ENCODE results near the gene FHL5.
"Not testable (repeated sequence)": the region's sequence is repeated elsewhere in the genome, so short reads cannot be mapped to it uniquely, and the experiment has no call there.

FHL5 gene

DNA sequence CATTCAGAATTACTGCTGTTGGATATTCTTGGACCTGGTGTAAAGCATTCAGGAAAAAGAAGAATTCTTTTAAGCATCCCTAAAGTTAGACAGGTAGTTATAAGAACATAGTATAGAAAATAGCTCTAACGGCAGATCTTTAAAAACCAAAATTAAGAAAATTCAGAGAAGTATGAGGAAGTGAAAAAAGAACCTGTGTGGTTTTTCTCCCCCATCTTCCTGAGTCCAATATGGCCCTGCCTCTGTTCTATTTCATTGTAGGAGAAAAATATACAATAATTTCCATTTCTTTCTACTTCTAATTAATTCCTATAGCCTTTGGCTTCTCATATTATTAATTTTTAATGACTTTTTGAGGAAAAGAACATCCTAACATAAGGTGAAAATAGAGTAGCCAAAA lies 47.1 kb downstream of the FHL5 start:
- no peak overlapping the region for H3K27ac ChIP-seq (ENCODE audit: low read depth, low read length)
- no peaks in the 10 kb centered on the region for H3K36me3 ChIP-seq (ENCODE audit: control insufficient read depth, insufficient read depth, low read length)
- no peak overlapping the region for H3K9ac ChIP-seq (ENCODE audit: low read depth, low read length)
- no peaks in the 10 kb centered on the region for H3K27me3 ChIP-seq (ENCODE audit: control insufficient read depth, insufficient read depth, low read length)
- H3K9me3 ChIP-seq (ENCODE audit: control insufficient read depth, insufficient read depth, low read length), result no peaks in the 10 kb centered on the region
- peaks cover 13% of the 10 kb centered on the region for H3K4me1 ChIP-seq (ENCODE audit: control insufficient read depth, insufficient read depth, low read length)
- H3K4me3 ChIP-seq (ENCODE audit: low read depth, low read length), result no peak overlapping the region

- no peaks in the 10 kb centered on the region for H3K36me3 ChIP-seq (ENCODE audit: control insufficient read depth, insufficient read depth, low read length)
- no peaks in the 10 kb centered on the region for H3K9me3 ChIP-seq (ENCODE audit: control insufficient read depth, insufficient read depth, low read length)
- H3K9ac ChIP-seq (ENCODE audit: low read depth, low read length), result no peak overlapping the region
- H3K4me1 ChIP-seq (ENCODE audit: control insufficient read depth, insufficient read depth, low read length), result peaks cover 13% of the 10 kb centered on the region
- no peak overlapping the region for H3K27ac ChIP-seq (ENCODE audit: low read depth, low read length)
- H3K27me3 ChIP-seq (ENCODE audit: control insufficient read depth, insufficient read depth, low read length), result no peaks in the 10 kb centered on the region
- H3K4me3 ChIP-seq (ENCODE audit: low read depth, low read length), result no peak overlapping the region
Observed at GRCh38 chr6:96611342-96611991, 48.5 kb downstream of the FHL5 start.

GRCh38 chr6:96613291-96613999 lies 50.5 kb downstream of the FHL5 start:
- peaks cover 9% of the 10 kb centered on the region for H3K4me1 ChIP-seq (ENCODE audit: control insufficient read depth, insufficient read depth, low read length)
- no peaks in the 10 kb centered on the region for H3K27me3 ChIP-seq (ENCODE audit: control insufficient read depth, insufficient read depth, low read length)
- no peaks in the 10 kb centered on the region for H3K9me3 ChIP-seq (ENCODE audit: control insufficient read depth, insufficient read depth, low read length)
- no peak overlapping the region; the same call in 1 of the 2 replicates for H3K4me3 ChIP-seq (ENCODE audit: low read depth, low read length)
- no peak overlapping the region for H3K9ac ChIP-seq (ENCODE audit: low read depth, low read length)
- no peaks in the 10 kb centered on the region for H3K36me3 ChIP-seq (ENCODE audit: control insufficient read depth, insufficient read depth, low read length)
- H3K27ac ChIP-seq (ENCODE audit: low read depth, low read length), result no peak overlapping the region

GRCh38 chr6:96620851-96621250 lies 57.9 kb downstream of the FHL5 start:
- Histone ChIP-seq H3K4me3 (ENCODE audit: low read depth, low read length) (no peak overlapping the region), H3K27ac (ENCODE audit: low read depth, low read length) (no peak overlapping the region), H3K27me3 (ENCODE audit: control insufficient read depth, insufficient read depth, low read length) (no peaks in the 10 kb centered on the region), H3K9me3 (ENCODE audit: control insufficient read depth, insufficient read depth, low read length) (no peaks in the 10 kb centered on the region), H3K9ac (ENCODE audit: low read depth, low read length) (no peak overlapping the region), H3K36me3 (ENCODE audit: control insufficient read depth, insufficient read depth, low read length) (no peaks in the 10 kb centered on the region), H3K4me1 (ENCODE audit: control insufficient read depth, insufficient read depth, low read length) (no peaks in the 10 kb centered on the region)

- Histone ChIP-seq H3K27ac (ENCODE audit: low read depth, low read length) (no peak overlapping the region), H3K9me3 (ENCODE audit: control insufficient read depth, insufficient read depth, low read length) (no peaks in the 10 kb centered on the region), H3K36me3 (ENCODE audit: control insufficient read depth, insufficient read depth, low read length) (no peaks in the 10 kb centered on the region), H3K27me3 (ENCODE audit: control insufficient read depth, insufficient read depth, low read length) (no peaks in the 10 kb centered on the region), H3K4me1 (ENCODE audit: control insufficient read depth, insufficient read depth, low read length) (no peaks in the 10 kb centered on the region), H3K4me3 (ENCODE audit: low read depth, low read length) (no peak overlapping the region), H3K9ac (ENCODE audit: low read depth, low read length) (no peak overlapping the region)
Observed at GRCh38 chr6:96621983-96622382, 59.1 kb downstream of the FHL5 start.

- Histone ChIP-seq H3K4me3 (ENCODE audit: low read depth, low read length) (no peak overlapping the region), H3K4me1 (ENCODE audit: control insufficient read depth, insufficient read depth, low read length) (no peaks in the 10 kb centered on the region), H3K27ac (ENCODE audit: low read depth, low read length) (no peak overlapping the region), H3K9me3 (ENCODE audit: control insufficient read depth, insufficient read depth, low read length) (no peaks in the 10 kb centered on the region), H3K36me3 (ENCODE audit: control insufficient read depth, insufficient read depth, low read length) (no peaks in the 10 kb centered on the region), H3K9ac (ENCODE audit: low read depth, low read length) (no peak overlapping the region), H3K27me3 (ENCODE audit: control insufficient read depth, insufficient read depth, low read length) (no peaks in the 10 kb centered on the region)
Observed at GRCh38 chr6:96624957-96625356, 62.0 kb downstream of the FHL5 start.

DNA sequence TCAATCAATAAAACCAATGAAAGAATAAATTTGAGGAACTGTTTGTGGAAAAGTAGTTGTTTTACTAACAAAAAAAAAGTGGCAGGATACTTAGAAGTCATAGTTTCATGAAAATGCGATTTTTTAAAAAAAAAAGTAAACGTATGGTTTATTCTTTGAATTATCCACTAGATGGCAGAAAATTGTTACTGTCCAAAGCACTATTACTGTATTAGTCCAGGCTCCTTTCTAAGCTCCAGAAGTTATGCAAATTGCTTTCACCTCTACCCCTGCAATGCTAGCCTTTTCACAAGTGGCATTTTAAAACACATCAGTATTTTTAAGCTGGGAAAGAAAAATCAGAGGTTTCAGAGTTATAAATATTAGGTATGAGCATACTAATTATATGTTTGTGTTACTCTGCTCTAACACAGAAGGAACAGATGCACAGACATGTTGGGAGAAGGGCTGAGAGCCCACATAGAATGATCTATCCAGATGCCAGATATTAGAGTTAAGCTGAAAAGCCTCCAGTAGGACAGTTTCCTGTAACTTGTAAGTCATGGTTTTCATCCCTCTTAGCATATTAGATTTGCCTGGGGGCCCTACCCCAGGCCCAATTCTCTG lies 63.9 kb downstream of the FHL5 start:
- Histone ChIP-seq H3K36me3 (ENCODE audit: control insufficient read depth, insufficient read depth, low read length) (no peaks in the 10 kb centered on the region), H3K27ac (ENCODE audit: low read depth, low read length) (no peak overlapping the region), H3K4me3 (ENCODE audit: low read depth, low read length) (no peak overlapping the region), H3K4me1 (ENCODE audit: control insufficient read depth, insufficient read depth, low read length) (no peaks in the 10 kb centered on the region), H3K9ac (ENCODE audit: low read depth, low read length) (no peak overlapping the region), H3K27me3 (ENCODE audit: control insufficient read depth, insufficient read depth, low read length) (no peaks in the 10 kb centered on the region), H3K9me3 (ENCODE audit: control insufficient read depth, insufficient read depth, low read length) (no peaks in the 10 kb centered on the region)

DNA sequence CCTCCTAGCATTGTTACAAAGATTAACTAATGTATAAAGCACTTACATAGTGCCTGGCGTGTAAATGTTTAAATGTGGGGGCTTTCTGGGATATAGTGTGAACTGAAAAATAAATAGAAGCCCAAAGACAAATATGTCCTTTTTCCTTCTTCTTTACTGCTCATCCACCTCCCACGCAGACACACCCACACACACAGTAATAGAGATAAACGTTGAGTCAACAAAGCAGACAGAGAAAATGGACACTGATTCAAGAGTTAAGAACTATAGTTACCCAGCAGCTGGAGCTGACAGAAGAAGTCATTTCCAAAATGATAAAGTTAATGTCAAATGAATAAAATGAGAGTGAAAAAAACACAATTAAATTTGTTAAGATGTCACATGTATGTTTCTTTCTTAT lies 68.3 kb downstream of the FHL5 start:
- H3K27ac ChIP-seq (ENCODE audit: low read depth, low read length), result no peak overlapping the region
- H3K4me3 ChIP-seq (ENCODE audit: low read depth, low read length), result no peak overlapping the region
- H3K9ac ChIP-seq (ENCODE audit: low read depth, low read length), result no peak overlapping the region
- H3K9me3 ChIP-seq (ENCODE audit: control insufficient read depth, insufficient read depth, low read length), result no peaks in the 10 kb centered on the region
- H3K27me3 ChIP-seq (ENCODE audit: control insufficient read depth, insufficient read depth, low read length), result no peaks in the 10 kb centered on the region
- no peaks in the 10 kb centered on the region for H3K36me3 ChIP-seq (ENCODE audit: control insufficient read depth, insufficient read depth, low read length)
- H3K4me1 ChIP-seq (ENCODE audit: control insufficient read depth, insufficient read depth, low read length), result peaks cover 11% of the 10 kb centered on the region

GRCh38 chr6:96637979-96638378 lies 75.1 kb downstream of the FHL5 start:
- not testable (repeated sequence) for H3K4me3 ChIP-seq (ENCODE audit: low read depth, low read length); H3K27ac ChIP-seq (ENCODE audit: low read depth, low read length); H3K27me3 ChIP-seq (ENCODE audit: control insufficient read depth, insufficient read depth, low read length); H3K9ac ChIP-seq (ENCODE audit: low read depth, low read length); H3K36me3 ChIP-seq (ENCODE audit: control insufficient read depth, insufficient read depth, low read length); H3K9me3 ChIP-seq (ENCODE audit: control insufficient read depth, insufficient read depth, low read length)
- H3K4me1 ChIP-seq (ENCODE audit: control insufficient read depth, insufficient read depth, low read length), result peaks cover 11% of the 10 kb centered on the region

DNA sequence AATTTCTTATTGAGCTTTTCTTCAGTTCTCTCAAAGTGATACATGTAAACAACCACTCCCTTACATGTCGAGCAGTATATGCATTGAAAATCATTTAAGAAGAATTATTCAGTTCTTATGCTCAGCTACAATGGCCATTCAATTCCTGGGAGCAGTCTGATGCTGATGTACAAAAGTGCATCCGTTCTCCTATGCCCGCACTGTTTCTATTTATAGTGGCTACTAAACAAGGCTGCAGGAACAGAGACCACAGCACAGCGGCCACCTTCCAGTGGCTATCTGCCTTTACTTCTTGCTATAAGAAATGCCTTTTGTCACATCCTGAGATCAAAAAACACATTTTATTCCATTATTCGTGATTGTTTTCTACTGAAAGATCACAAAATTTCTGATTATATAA lies 82.2 kb downstream of the FHL5 start:
- Histone ChIP-seq H3K4me3 (ENCODE audit: low read depth, low read length) (no peak overlapping the region), H3K36me3 (ENCODE audit: control insufficient read depth, insufficient read depth, low read length) (no peaks in the 10 kb centered on the region)

GRCh38 chr6:96649926-96650325 lies 87.0 kb downstream of the FHL5 start:
- H3K4me3 ChIP-seq (ENCODE audit: low read depth, low read length), result no peak overlapping the region
- no peaks in the 10 kb centered on the region for H3K27me3 ChIP-seq (ENCODE audit: control insufficient read depth, insufficient read depth, low read length)
- no peak overlapping the region for H3K9ac ChIP-seq (ENCODE audit: low read depth, low read length)
- no peaks in the 10 kb centered on the region for H3K36me3 ChIP-seq (ENCODE audit: control insufficient read depth, insufficient read depth, low read length)
- no peaks in the 10 kb centered on the region for H3K4me1 ChIP-seq (ENCODE audit: control insufficient read depth, insufficient read depth, low read length)
- no peaks in the 10 kb centered on the region for H3K9me3 ChIP-seq (ENCODE audit: control insufficient read depth, insufficient read depth, low read length)
- no peak overlapping the region for H3K27ac ChIP-seq (ENCODE audit: low read depth, low read length)

More for the DNA sequence above, 82.2 kb downstream of the FHL5 start:
- Histone ChIP-seq H3K27ac (ENCODE audit: low read depth, low read length) (no peak overlapping the region), H3K27me3 (ENCODE audit: control insufficient read depth, insufficient read depth, low read length) (no peaks in the 10 kb centered on the region), H3K4me1 (ENCODE audit: control insufficient read depth, insufficient read depth, low read length) (no peaks in the 10 kb centered on the region), H3K9me3 (ENCODE audit: control insufficient read depth, insufficient read depth, low read length) (no peaks in the 10 kb centered on the region), H3K9ac (ENCODE audit: low read depth, low read length) (no peak overlapping the region)

All from HUES48 (cell line).